GM15510 (cell line): ENCODE measurements around the gene DNPH1.

ENCODE experiments used
- POLR2A ChIP-seq: IDR thresholded peaks from 3 replicates; pipeline ENCODE4 v1.6.1; 2011; ENCODE audit warnings: borderline replicate concordance; ENCODE audit not compliant: insufficient read length; ENCODE audit errors: extremely low read depth

DNPH1 gene, protein sequence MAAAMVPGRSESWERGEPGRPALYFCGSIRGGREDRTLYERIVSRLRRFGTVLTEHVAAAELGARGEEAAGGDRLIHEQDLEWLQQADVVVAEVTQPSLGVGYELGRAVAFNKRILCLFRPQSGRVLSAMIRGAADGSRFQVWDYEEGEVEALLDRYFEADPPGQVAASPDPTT

GRCh38 chr6:43228951-43229802 is at the start of gene DNPH1:
Gene DNPH1 (minus strand): TSS chr6:43229481. CDS start chr6:43229456, 25 bp downstream.
- peak; percentile 70 for TF ChIP-seq POLR2A

DNA sequence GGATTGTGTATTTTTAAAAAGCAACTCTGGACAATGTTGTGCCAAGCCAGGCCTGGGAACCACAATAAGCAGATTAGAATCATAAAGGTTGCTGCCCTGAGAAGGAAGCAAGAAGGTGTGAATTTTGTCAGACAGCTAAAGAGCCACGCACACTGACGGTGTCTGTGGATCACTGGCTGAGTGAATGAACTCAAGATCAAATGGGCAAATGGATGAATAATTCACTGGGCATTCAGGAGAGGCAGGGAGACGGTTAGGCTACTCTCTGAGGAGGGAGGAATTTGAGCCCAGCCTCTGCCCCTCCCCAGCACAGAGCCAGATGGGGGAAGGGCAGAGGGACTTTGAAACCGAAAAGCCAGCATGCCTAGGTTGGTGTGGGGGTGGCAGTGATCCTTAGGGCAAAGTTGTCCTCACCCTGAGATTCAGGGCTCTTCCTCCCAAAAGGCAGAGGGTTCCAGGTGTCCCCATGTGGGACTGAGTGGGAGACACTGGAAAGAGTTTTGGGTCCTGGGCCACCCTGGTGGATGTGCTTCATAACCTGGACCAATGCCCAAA is 49.3 kb upstream of the DNPH1 start:
- TF ChIP-seq POLR2A, result no peak

- no peak for TF ChIP-seq POLR2A
These were observed 48.6 kb upstream of the DNPH1 start for GRCh38 chr6:43277643-43278523.

DNA sequence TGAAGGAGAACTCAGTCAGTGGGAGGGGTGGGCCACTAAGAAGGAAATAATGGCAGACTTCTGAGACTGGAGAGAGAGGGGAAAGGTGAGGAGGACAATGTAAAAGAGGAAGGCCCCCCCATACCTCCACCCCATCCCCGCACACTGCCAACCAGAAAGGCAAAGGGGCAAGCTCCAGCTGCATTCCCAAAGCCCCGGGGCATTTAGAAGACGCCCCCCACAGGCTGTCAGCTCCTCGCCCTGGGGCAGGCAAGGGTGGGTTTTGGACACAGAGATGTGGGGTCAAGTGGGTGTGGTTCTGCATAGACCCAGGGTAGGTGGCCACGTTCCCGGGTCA is 48.0 kb upstream of the DNPH1 start:
- no peak for TF ChIP-seq POLR2A

- TF ChIP-seq POLR2A, result no peak
These were observed 47.5 kb upstream of the DNPH1 start for GRCh38 chr6:43276577-43277305.

- TF ChIP-seq POLR2A, result no peak
These were observed 46.7 kb upstream of the DNPH1 start for GRCh38 chr6:43275801-43276576.

- TF ChIP-seq POLR2A, result no peak
These were observed 45.8 kb upstream of the DNPH1 start for GRCh38 chr6:43274916-43275597.

DNA sequence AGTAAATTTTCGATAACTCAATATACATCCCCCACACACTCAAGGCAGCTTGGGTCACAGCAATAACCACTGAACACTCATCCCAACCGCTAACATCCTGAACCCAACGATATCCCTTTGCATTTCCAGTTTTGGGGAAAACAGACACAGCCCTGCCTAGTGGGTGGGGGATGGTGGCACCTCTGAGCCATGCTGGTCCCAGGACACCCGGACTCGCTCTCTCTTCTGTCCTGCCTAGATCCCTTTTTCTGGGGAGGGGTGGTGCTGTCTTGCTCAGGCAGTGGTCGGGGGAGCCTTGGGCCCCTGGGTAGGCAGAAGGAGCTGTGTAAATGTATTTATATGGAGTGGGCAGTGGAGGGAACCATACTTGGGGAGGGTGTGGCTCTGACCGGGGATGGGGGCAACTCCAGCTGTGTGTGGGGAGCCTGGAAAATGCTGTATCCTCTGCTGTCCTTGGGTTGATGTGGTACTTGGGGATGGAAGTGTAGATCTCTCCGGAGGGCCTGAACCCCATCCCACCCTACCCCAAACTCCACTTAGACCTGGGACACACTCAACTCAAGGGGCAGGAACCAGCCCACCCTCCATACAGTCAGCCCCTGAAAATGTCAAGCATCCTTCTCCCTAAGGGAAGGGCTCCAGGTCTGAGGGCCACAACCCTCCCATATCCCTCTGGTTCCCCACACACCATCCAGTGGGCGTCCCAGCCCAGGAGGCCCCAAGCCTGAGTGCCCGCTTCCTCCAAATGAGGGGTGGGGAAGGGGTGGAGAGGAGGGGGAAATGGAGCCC is 45.0 kb upstream of the DNPH1 start:
- TF ChIP-seq POLR2A, result no peak

DNA sequence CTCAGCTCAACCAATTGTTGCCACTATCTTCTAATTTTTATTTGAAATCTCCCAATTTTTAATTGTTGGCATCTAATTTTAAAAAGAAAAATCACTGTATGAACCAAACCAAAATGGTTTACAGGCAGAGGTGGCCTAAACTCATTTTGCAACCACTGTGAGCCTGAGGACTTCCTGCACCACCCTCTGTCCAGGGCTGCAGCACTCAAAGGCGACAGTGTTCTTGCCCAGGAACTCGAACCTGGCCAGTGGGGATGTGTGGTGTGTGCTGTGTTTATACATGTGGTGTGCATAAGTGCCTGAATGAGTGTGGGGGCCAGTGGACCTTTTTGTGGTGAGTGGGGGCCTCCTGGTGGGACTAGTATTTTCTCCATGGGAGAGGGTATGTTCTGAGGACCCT is 44.4 kb upstream of the DNPH1 start:
- no peak for TF ChIP-seq POLR2A

- no peak for TF ChIP-seq POLR2A
These were observed 42.7 kb upstream of the DNPH1 start for GRCh38 chr6:43271944-43272343.

DNA sequence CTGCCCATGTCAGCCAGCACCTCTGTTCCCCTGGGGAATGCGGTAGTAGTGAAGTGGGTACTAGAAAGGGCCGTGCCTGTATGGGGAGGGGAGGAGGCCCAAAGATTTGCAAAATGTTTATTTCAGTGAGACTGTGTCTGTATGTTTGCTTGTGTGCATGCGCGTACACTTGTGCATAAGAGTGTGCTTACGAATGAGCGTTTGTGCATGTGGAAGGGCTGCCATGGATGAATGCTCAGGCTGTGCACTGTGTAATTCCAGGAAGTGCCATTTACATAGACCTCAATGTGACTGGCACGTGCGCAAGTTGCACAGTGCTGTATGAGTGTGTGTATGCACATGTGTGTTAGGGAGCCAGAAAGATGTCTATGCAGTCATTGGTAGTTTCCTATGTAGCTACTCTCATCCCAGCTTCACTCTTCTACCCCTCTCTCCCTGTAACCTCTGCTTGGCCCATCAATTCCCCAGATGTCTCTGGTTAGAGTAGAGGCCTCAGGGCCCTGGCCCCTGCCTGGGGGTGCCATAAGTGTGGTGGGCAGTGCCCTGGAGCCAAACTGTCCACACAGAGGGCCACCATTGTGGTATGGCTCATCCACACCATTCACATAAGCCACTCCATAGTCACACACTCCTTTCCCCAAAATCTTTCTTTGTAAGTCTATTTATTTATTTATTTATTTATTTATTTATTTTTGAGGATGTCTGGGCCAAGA is 42.0 kb upstream of the DNPH1 start:
- TF ChIP-seq POLR2A, result no peak

- TF ChIP-seq POLR2A, result no peak
These were observed 40.2 kb upstream of the DNPH1 start for GRCh38 chr6:43269273-43270007.
